ENCODE results near the gene EIF4ENIF1. TPM values are rescaled to one million over a fixed set of nuclear protein-coding genes. Genes with fewer than 3 reads are reported as not detected.
"Not testable (repeated sequence)": the region's sequence is repeated elsewhere in the genome, so short reads cannot be mapped to it uniquely, and the experiment has no call there.

EIF4ENIF1 gene
- total RNA-seq, 4 donors from 2014 or later, result 14.7 to 20.8 (median 16.9) TPM

GRCh38 chr22:31530823-31531195 is 41.2 kb upstream of the EIF4ENIF1 start:
- TF ChIP-seq POLR2A (IDR thresholded peaks at IDR 0.05) (no peak), CTCF (IDR thresholded peaks at IDR 0.05) (no peak)
- intact Hi-C loops (cut with DNase I; ENCODE audit: low total_unique reads), result no loop called here
- DNase-seq (ENCODE audit: low spot score in 2 of 2), result no peak
- WGBS, 2 donors, result 66 to 76% methylated on average over 3 of the region's 3 CpGs
- H3K4me3 ChIP-seq (ENCODE audit: low read depth, poor library complexity, severe bottlenecking), result no peak overlapping the region

- DNase-seq (ENCODE audit: low spot score in 2 of 2), result peak in 1 of 2 donors; percentile 21
- no peak for TF ChIP-seq CTCF (IDR thresholded peaks at IDR 0.05)
- TF ChIP-seq POLR2A (IDR thresholded peaks at IDR 0.05), result no peak
- intact Hi-C loops (cut with DNase I; ENCODE audit: low total_unique reads), result no loop called here
- WGBS, 2 donors, result 95 to 96% methylated on average over 7 of the region's 7 CpGs
- H3K4me3 ChIP-seq (ENCODE audit: low read depth, poor library complexity, severe bottlenecking), result no peak overlapping the region
These were observed 36.6 kb upstream of the EIF4ENIF1 start for GRCh38 chr22:31526270-31526669.

DNA sequence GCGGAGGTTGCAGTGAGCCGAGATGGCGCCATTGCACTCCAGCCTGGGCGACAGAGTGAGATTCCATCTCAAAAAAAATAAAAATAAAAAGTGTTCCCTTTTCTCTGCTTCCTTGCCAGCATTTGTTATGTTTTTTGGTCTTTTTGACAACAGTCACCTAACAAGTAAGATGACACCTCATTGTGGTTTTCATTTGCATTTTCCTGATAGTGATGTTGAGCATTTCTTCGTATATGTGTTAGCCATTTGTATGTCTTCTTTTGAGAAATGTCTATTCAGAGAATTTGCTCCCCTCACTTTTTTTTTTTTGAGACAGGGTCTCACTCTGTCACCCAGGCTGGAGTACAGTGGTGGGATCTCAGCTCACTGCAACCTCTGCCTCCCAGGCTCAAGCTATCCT is 34.5 kb upstream of the EIF4ENIF1 start:
- DNase-seq (ENCODE audit: low spot score in 2 of 2); H3K4me3 ChIP-seq (ENCODE audit: low read depth, poor library complexity, severe bottlenecking); intact Hi-C loops (cut with DNase I; ENCODE audit: low total_unique reads): not testable (repeated sequence)
- WGBS, 2 donors, result 97 to 99% methylated on average over 5 of the region's 5 CpGs

- H3K4me3 ChIP-seq (ENCODE audit: low read depth, poor library complexity, severe bottlenecking), result no peak overlapping the region
- TF ChIP-seq POLR2A (IDR thresholded peaks at IDR 0.05) (no peak), CTCF (IDR thresholded peaks at IDR 0.05) (no peak)
- intact Hi-C loops (cut with DNase I; ENCODE audit: low total_unique reads), result no loop called here
- DNase-seq (ENCODE audit: low spot score in 2 of 2), result no peak
- WGBS, 2 donors, result 81 to 84% methylated on average over 4 of the region's 4 CpGs
These were observed 30.4 kb upstream of the EIF4ENIF1 start for GRCh38 chr22:31520051-31520450.

- H3K4me3 ChIP-seq (ENCODE audit: low read depth, poor library complexity, severe bottlenecking), result no peak overlapping the region
- intact Hi-C loops (cut with DNase I; ENCODE audit: low total_unique reads), result no loop called here
- TF ChIP-seq POLR2A (IDR thresholded peaks at IDR 0.05), result no peak
- TF ChIP-seq CTCF (IDR thresholded peaks at IDR 0.05), result no peak
- no peak for DNase-seq (ENCODE audit: low spot score in 2 of 2)
- 86 to 92% methylated on average over 6 of the region's 6 CpGs for WGBS, 2 donors
These were observed 19.6 kb upstream of the EIF4ENIF1 start for GRCh38 chr22:31509061-31509762.

DNA sequence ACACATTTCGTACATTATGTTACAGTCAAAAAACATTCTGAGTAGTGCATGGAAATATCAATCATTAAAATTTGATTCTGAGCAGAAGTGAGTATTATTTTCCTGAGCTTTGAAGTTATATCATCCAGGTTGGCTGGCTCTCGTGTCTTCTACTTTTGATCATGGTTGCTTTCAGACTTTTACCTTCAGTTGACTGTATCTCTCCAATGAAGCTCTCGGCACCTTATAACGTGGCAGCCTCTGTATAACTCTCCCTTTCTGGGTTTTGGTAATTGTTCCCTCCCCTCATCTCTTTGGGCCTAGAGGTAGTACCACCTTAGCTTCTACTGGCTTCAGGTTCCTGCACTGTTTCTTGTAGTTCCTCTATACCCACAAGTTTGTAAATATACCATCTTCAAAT is 18.9 kb upstream of the EIF4ENIF1 start:
- WGBS, 2 donors, result 92 to 97% methylated on average over 4 of the region's 4 CpGs
- TF ChIP-seq CTCF (IDR thresholded peaks at IDR 0.05) (no peak), POLR2A (IDR thresholded peaks at IDR 0.05) (no peak)
- intact Hi-C loops (cut with DNase I; ENCODE audit: low total_unique reads), result no loop called here
- DNase-seq (ENCODE audit: low spot score in 2 of 2), result no peak
- no peak overlapping the region for H3K4me3 ChIP-seq (ENCODE audit: low read depth, poor library complexity, severe bottlenecking)

DNA sequence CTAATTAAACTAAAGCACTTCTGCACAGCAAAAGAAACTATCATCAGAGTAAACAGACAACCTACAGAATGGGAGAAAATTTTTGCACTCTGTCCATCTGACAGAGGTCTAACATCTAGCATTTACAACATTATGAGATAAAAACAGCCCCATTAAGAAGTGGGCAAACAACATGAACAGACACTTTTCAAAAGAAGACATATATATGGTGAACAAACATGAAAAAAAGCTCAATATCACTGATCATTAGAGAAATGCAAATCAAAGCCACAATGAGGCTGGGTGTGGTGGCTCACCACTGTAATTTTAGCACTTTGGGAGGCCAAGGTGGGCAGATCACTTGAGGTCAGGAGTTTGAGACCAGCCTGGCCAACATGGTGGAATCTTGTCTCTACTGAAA is 17.9 kb upstream of the EIF4ENIF1 start:
- intact Hi-C loops (cut with DNase I; ENCODE audit: low total_unique reads); DNase-seq (ENCODE audit: low spot score in 2 of 2); H3K4me3 ChIP-seq (ENCODE audit: low read depth, poor library complexity, severe bottlenecking): not testable (repeated sequence)
